ENCODE results near the gene CDC25C. TPM values are rescaled to one million over a fixed set of nuclear protein-coding genes. Genes with fewer than 3 reads are reported as not detected.

The CDC25C gene
- total and polyA plus RNA-seq, 2 of the 4 experiments (the other 2 are of a cell fraction): 7.3 to 8.2 TPM

GRCh38 chr5:138289296-138289695, 42.3 kb downstream of the CDC25C start:
- dilution Hi-C loops (cut with HindIII; ENCODE audit: low sequenced_read_pairs, unreplicated experiment): no loop called here
- no peaks in the 10 kb centered on the region for H3K4me1 ChIP-seq (ENCODE audit: control insufficient read depth, insufficient read depth, low read length)
- H3K36me3 ChIP-seq (ENCODE audit: control insufficient read depth, insufficient read depth, low read length): 0 out of 2 replicates have a peak, but pooled peaks cover 2% of the 10 kb centered on the region
- WGBS, 2 experiments (ENCODE audit: extremely low coverage in 2 of 2, insufficient read length in 1 of 2): no CpG with 5 or more reads among the region's 3 CpGs
- intact Hi-C loops (cut with micrococcal nuclease): no loop called here
- no peak overlapping the region for H3K14ac ChIP-seq (replicated peaks; ENCODE audit: low read depth, low read length)
- H2BK5ac ChIP-seq (ENCODE audit: low read depth, low read length, poor library complexity, severe bottlenecking): no peak overlapping the region
- no peak overlapping the region for H4K5ac ChIP-seq (ENCODE audit: low read depth, low read length)
- no peak overlapping the region for H3K4ac ChIP-seq (ENCODE audit: low read depth, low read length)
- no TSS peak for BruUV-seq (replicated peaks)
- no peak overlapping the region for H2BK20ac ChIP-seq (ENCODE audit: low read depth, low read length)
- in situ Hi-C loops (cut with MboI; ENCODE audit: low sequenced_read_pairs): no loop called here
- H2AK5ac ChIP-seq (ENCODE audit: low read depth, low read length): no peak overlapping the region
- H4K8ac ChIP-seq (ENCODE audit: low read depth in 2 of 2, low read length in 2 of 2): no peak overlapping the region
- no peak overlapping the region for H2BK120ac ChIP-seq (ENCODE audit: low read depth, low read length)
- H2AFZ ChIP-seq (replicated peaks; ENCODE audit: low read length, poor library complexity): no peak overlapping the region
- no peak overlapping the region for H2AK9ac ChIP-seq (replicated peaks; ENCODE audit: low read depth, low read length, poor library complexity)
- H3K56ac ChIP-seq (ENCODE audit: extremely low read depth, insufficient read depth, low read length): no peak overlapping the region
- H2BK15ac ChIP-seq (ENCODE audit: low read depth, low read length): no peak overlapping the region
- CTCF ChIA-PET: interaction anchor here (0.6 to 0.8 kb wide), 2 partner anchors 14 to 66 kb away, joined by 3 to 5 read pairs; no protein-coding TSS in a partner anchor
- no peak overlapping the region for H3K4me3 ChIP-seq (ENCODE audit: insufficient read depth, low read depth, low read length)
- H3K9me1 ChIP-seq (ENCODE audit: insufficient read depth, low read length): no peaks in the 10 kb centered on the region
- H3K27ac ChIP-seq (ENCODE audit: insufficient read depth, low read length): no peak overlapping the region
- H3K4me2 ChIP-seq (ENCODE audit: low read depth, low read length): no peak overlapping the region
- no peak overlapping the region for H4K91ac ChIP-seq (ENCODE audit: insufficient read depth, low read depth, low read length)
- H3K9me3 ChIP-seq (ENCODE audit: control insufficient read depth, insufficient read depth, low read length): no peaks in the 10 kb centered on the region
- no peak overlapping the region for H3K9ac ChIP-seq (ENCODE audit: low read depth, low read length)
- no peaks in the 10 kb centered on the region for H4K20me1 ChIP-seq (ENCODE audit: insufficient read depth, low read length)
- ATAC-seq (ENCODE audit: low read depth): no peak
- no peak overlapping the region for H3K23ac ChIP-seq (ENCODE audit: low read depth, low read length)
- H3K27me3 ChIP-seq (ENCODE audit: control insufficient read depth, insufficient read depth, low read length): no peaks in the 10 kb centered on the region
- POLR2A ChIA-PET (ENCODE audit: unreplicated experiment): no interaction called here
- no peak for DNase-seq
- no peak for TF ChIP-seq NFE2L2 (IDR thresholded peaks at IDR 0.05; ENCODE audit: low read depth, low read length)
- TF ChIP-seq RFX5 (IDR thresholded peaks at IDR 0.05; ENCODE audit: low read depth, low read length): no peak
- TF ChIP-seq CTCF (conservative IDR thresholded peaks at IDR 0.05; ENCODE audit: low read depth, low read length): no peak
- TF ChIP-seq RCOR1 (IDR thresholded peaks at IDR 0.05; ENCODE audit: insufficient replicate concordance, low read length): no peak
- TF ChIP-seq MAFK (IDR thresholded peaks at IDR 0.05; ENCODE audit: low read depth, low read length): no peak
- TF ChIP-seq CHD1 (IDR thresholded peaks at IDR 0.05; ENCODE audit: low read depth, low read length): no peak
- no peak overlapping the region for H3K18ac ChIP-seq (ENCODE audit: low read depth, low read length)
- H3K79me1 ChIP-seq (ENCODE audit: low read depth in 1 of 2, low read length in 2 of 2): no peaks in the 10 kb centered on the region

All from IMR-90 (cell line).